Osteoblast (primary cell): ENCODE data around the gene NUFIP2. TPM values are rescaled to one million over a fixed set of nuclear protein-coding genes. Genes with fewer than 3 reads are reported as not detected.

Source experiments
- DNase-seq: peaks from one replicate; pipeline ENCODE4 v3.0.0; 2011; ENCODE audit warnings: low spot score, mixed read lengths; ENCODE audit not compliant: insufficient read length; ENCODE audit errors: missing footprints
- H2AFZ ChIP-seq: 2 replicates; pipeline ENCODE4 v1.6.0; 2011; ENCODE audit warnings: mild to moderate bottlenecking, low read length
- H3K27ac ChIP-seq: 2 replicates; pipeline ENCODE4 v1.5.1; 2011; ENCODE audit warnings: mild to moderate bottlenecking, low read depth, low read length, moderate library complexity
- H3K27me3 ChIP-seq: 2 replicates; pipeline ENCODE4 v1.6.0; 2012; ENCODE audit warnings: mild to moderate bottlenecking, control low read depth, inconsistent platforms, low read length, moderate library complexity; ENCODE audit not compliant: insufficient read depth
- H3K36me3 ChIP-seq: 2 replicates; pipeline ENCODE4 v1.5.1; 2011; ENCODE audit warnings: mild to moderate bottlenecking, low read length, control low read depth, moderate library complexity; ENCODE audit not compliant: insufficient read depth
- H3K4me1 ChIP-seq: 2 replicates; pipeline ENCODE4 v1.5.1; 2011; ENCODE audit warnings: mild to moderate bottlenecking, low read length, control low read depth, moderate library complexity; ENCODE audit not compliant: insufficient read depth
- H3K4me2 ChIP-seq: 2 replicates; pipeline ENCODE4 v1.6.0; 2011; ENCODE audit warnings: mild to moderate bottlenecking, low read length; ENCODE audit not compliant: insufficient read depth
- H3K4me3 ChIP-seq: fragments of 200-600 bp; sonication (generic); 3 replicates; pipeline ENCODE4 v1.5.1; 2012; ENCODE audit warnings: mild to moderate bottlenecking, low read length, inconsistent platforms; ENCODE audit not compliant: insufficient read depth
- H3K79me2 ChIP-seq: 2 replicates; pipeline ENCODE4 v1.6.0; 2012; ENCODE audit warnings: mild to moderate bottlenecking, low read length, control low read depth, inconsistent platforms; ENCODE audit not compliant: insufficient read depth
- H3K9me3 ChIP-seq: 2 replicates; pipeline ENCODE4 v1.5.1; 2011; ENCODE audit warnings: low read depth, low read length, control low read depth
- H4K20me1 ChIP-seq: 2 replicates; pipeline ENCODE4 v1.6.0; 2012; ENCODE audit warnings: mild to moderate bottlenecking, low read length, control low read depth; ENCODE audit not compliant: insufficient read depth
- CTCF ChIP-seq: IDR thresholded peaks from 2 replicates; pipeline ENCODE4 v1.5.1; 2011; ENCODE audit warnings: mild to moderate bottlenecking, low read depth, low read length, moderate library complexity; ENCODE audit errors: extremely low read depth
- total RNA-seq: library from RNA; depleted of rRNA; stranded (reverse); fragments of >200 nt; gene quantifications from 2 replicates; pipeline ENCODE4 v1.2.3, GENCODE V29; 2012

Gene NUFIP2
- total RNA-seq, 1 donor = 56.8 TPM

GRCh38 chr17:29263916-29264315 is 30.0 kb downstream of the NUFIP2 start:
- Histone ChIP-seq H3K4me3 (no peak overlapping the region), H3K27ac (no peak overlapping the region), H3K4me1 (peaks cover 2% of the 10 kb centered on the region), H3K4me2 (no peak overlapping the region), H3K79me2 (peaks cover 87% of the 10 kb centered on the region), H3K9me3 (no peaks in the 10 kb centered on the region), H3K27me3 (no peaks in the 10 kb centered on the region), H4K20me1 (peaks cover 38% of the 10 kb centered on the region), H2AFZ (no peak overlapping the region), H3K36me3 (peaks cover 79% of the 10 kb centered on the region)
- TF ChIP-seq CTCF = no peak
- no peak for DNase-seq

- no peak for TF ChIP-seq CTCF
- H3K4me2 ChIP-seq = peak overlapping the region; percentile 77
- no peak for DNase-seq
- peaks cover 14% of the 10 kb centered on the region for H4K20me1 ChIP-seq
- no peaks in the 10 kb centered on the region for H3K9me3 ChIP-seq
- peak overlapping the region; percentile 33 for H3K4me3 ChIP-seq
- peak overlapping the region; percentile 40 for H3K27ac ChIP-seq
- H3K36me3 ChIP-seq = peaks cover 34% of the 10 kb centered on the region
- peaks cover 46% of the 10 kb centered on the region for H3K79me2 ChIP-seq
- no peaks in the 10 kb centered on the region for H3K27me3 ChIP-seq
- no peak overlapping the region for H2AFZ ChIP-seq
- H3K4me1 ChIP-seq = peaks cover 44% of the 10 kb centered on the region
Observed at GRCh38 chr17:29257756-29258155, 36.2 kb downstream of the NUFIP2 start.

- peaks cover 47% of the 10 kb centered on the region for H3K4me1 ChIP-seq
- H3K79me2 ChIP-seq = peaks cover 38% of the 10 kb centered on the region
- peak overlapping the region; percentile 33 for H3K4me3 ChIP-seq
- H3K36me3 ChIP-seq = peaks cover 26% of the 10 kb centered on the region
- peaks cover 13% of the 10 kb centered on the region for H4K20me1 ChIP-seq
- H3K27me3 ChIP-seq = no peaks in the 10 kb centered on the region
- no peaks in the 10 kb centered on the region for H3K9me3 ChIP-seq
- TF ChIP-seq CTCF = no peak
- H3K4me2 ChIP-seq = peak overlapping the region; percentile 77
- no peak for DNase-seq
- peak overlapping the region; percentile 40 for H3K27ac ChIP-seq
- H2AFZ ChIP-seq = no peak overlapping the region
Observed at GRCh38 chr17:29256735-29257466, 37.0 kb downstream of the NUFIP2 start.

- peak; percentile 51 for DNase-seq
- H3K36me3 ChIP-seq = peaks cover 17% of the 10 kb centered on the region
- H3K4me2 ChIP-seq = peak overlapping the region; percentile 2
- peaks cover 29% of the 10 kb centered on the region for H3K79me2 ChIP-seq
- peaks cover 13% of the 10 kb centered on the region for H4K20me1 ChIP-seq
- H3K9me3 ChIP-seq = no peaks in the 10 kb centered on the region
- H3K4me3 ChIP-seq = no peak overlapping the region
- no peak for TF ChIP-seq CTCF
- peaks cover 56% of the 10 kb centered on the region for H3K4me1 ChIP-seq
- peak overlapping the region; percentile 40 for H3K27ac ChIP-seq
- H3K27me3 ChIP-seq = no peaks in the 10 kb centered on the region
- no peak overlapping the region for H2AFZ ChIP-seq
Observed at GRCh38 chr17:29255926-29256522, 37.9 kb downstream of the NUFIP2 start.
